IgD-negative memory B cell (primary cell): ENCODE data around the gene ANK2. TPM values are rescaled to one million over a fixed set of nuclear protein-coding genes. Genes with fewer than 3 reads are reported as not detected.
A peak's percentile ranks its signal among the peaks of the same experiment; 100 is the strongest.
"Not testable (repeated sequence)": the region's sequence is repeated elsewhere in the genome, so short reads cannot be mapped to it uniquely, and the experiment has no call there.

Source experiments
- H3K27ac Mint-ChIP-seq, 3 donors: one replicate each; pipeline ENCODE4 v1.8.0; 2020 to 2022; ENCODE audit warnings: mild to moderate bottlenecking in 3 of 3, mixed read lengths in 3 of 3, moderate library complexity in 1 of 3
- H3K27me3 Mint-ChIP-seq: one replicate; pipeline ENCODE4 v1.8.0; 2021; ENCODE audit warnings: mixed read lengths
- H3K36me3 Mint-ChIP-seq: one replicate; pipeline ENCODE4 v1.8.0; 2020; ENCODE audit warnings: mild to moderate bottlenecking, mixed read lengths
- H3K4me1 Mint-ChIP-seq, 3 donors: one replicate each; pipeline ENCODE4 v1.8.0; 2020 to 2022; ENCODE audit warnings: mixed read lengths in 3 of 3, mild to moderate bottlenecking in 1 of 3
- H3K4me3 Mint-ChIP-seq, 4 donors: one replicate each; pipeline ENCODE4 v1.8.0; 2020 to 2022; ENCODE audit warnings: mild to moderate bottlenecking in 4 of 4, mixed read lengths in 4 of 4, moderate library complexity in 3 of 4
- H3K9me3 Mint-ChIP-seq, 3 donors: one replicate each; pipeline ENCODE4 v1.8.0; 2020 to 2021; ENCODE audit warnings: mixed read lengths in 3 of 3, mild to moderate bottlenecking in 1 of 3
- polyA plus RNA-seq: library from polyadenylated mRNA; unstranded; fragments of 300-500 nt; fragmentation: Illumina TruSeq; gene quantifications from one replicate; pipeline ENCODE4 v1.2.3, GENCODE V29; 2021

Gene ANK2
- polyA plus RNA-seq, 1 donor from 2014 or later: not detected

DNA sequence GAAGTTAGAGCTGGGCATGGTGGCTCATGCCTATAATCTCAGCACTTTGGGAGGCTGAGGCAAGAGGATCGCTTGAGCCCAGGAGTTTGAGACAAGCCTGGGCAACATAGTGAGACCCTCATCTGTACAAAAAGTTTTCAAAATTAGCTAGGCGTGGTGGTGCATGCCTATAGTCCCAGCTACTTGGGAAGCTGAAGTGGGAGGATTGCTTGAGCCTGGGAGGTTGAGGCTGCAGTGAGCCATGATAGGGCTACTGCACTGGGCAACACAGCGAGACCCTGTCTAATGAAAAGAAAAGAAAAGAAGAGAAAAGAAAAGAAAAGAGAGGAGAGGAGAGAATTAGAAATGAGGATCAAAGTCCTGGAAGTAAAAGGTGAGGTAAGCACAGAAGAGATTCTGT, 19.3 kb downstream of the ANK2 start:
- H3K4me1 Mint-ChIP-seq, H3K36me3 Mint-ChIP-seq, H3K27ac Mint-ChIP-seq, H3K4me3 Mint-ChIP-seq, H3K27me3 Mint-ChIP-seq, H3K9me3 Mint-ChIP-seq: not testable (repeated sequence)

DNA sequence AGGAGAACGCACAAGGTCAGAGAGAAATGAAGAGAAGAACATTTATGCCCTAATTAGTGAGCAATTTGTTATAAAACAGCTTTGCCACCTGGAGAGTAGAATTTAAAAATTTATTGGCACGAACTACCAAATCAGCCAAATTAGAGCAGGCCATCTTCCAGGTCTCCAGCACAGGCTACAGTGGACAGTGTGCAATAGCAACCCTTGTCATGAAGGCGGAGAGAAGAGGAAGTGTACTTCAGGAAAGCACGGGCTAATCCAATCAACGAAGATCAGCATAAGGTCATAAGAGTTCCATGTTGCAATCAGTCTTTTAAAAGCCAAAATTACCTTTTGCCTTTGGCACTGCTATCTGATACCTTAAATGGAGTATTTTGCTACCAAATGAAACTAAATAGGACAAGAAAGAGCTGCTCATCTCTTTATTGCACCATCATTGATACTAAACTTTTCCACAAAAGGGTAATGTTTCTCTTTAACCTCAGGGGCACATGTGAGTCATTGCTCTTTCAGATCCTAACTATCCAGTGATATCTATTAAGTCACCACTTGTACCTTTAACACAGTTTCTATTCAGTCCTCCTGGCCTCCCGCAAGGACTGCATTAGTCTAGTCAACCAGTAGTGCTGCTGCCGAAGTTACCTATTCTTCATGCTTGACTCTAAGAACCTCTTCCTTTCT, 19.9 kb downstream of the ANK2 start:
- H3K9me3 Mint-ChIP-seq: peaks cover 3 to 6% (median 3%) of the 10 kb centered on the region in 3 donors
- no peaks in the 10 kb centered on the region for H3K36me3 Mint-ChIP-seq
- H3K4me3 Mint-ChIP-seq: no peak overlapping the region
- no peak overlapping the region for H3K27ac Mint-ChIP-seq
- H3K4me1 Mint-ChIP-seq: no peaks in the 10 kb centered on the region
- no peaks in the 10 kb centered on the region for H3K27me3 Mint-ChIP-seq

DNA sequence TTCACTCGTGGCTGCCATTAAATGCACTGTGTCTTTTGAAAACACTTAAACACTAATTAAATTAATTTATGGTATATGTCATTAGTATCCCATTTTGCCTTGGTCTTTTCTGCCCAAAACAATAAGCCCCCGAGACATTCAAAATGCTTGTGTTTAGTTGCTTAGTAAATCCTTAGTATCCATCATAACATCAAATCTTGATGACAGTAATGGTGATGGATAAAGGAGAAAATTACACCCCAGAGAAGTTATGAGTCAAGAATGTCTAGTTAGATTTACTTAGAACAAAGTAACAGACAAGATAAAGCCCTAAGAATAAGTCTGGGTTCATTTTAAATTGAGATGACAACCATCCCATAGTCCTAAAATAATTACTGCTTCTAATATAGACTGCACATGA, 21.3 kb downstream of the ANK2 start:
- Mint-ChIP-seq H3K27ac (no peak overlapping the region), H3K9me3 (peaks cover 3 to 6% (median 3%) of the 10 kb centered on the region in 3 donors), H3K4me1 (no peaks in the 10 kb centered on the region), H3K4me3 (no peak overlapping the region), H3K27me3 (no peaks in the 10 kb centered on the region), H3K36me3 (no peaks in the 10 kb centered on the region)

DNA sequence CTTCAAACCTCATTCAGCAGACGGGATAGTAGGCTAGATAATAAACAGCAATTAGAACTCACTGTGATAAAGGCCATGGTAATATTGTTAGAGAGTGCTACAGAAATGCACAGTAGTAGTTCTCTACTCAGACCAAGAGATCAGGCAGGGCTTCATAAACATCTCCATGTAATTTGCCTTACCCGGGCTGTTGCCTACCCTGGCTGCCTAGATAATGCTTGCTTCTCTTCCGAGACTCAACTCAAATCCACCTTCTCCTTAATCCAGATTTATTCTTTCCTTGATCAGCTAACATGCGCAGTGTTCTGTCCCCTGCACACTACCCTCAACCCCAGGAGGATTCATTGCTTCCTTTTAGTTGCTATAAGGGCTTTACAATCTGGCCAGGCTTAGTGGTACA, 21.8 kb downstream of the ANK2 start:
- H3K27ac Mint-ChIP-seq: no peak overlapping the region
- H3K4me1 Mint-ChIP-seq: no peaks in the 10 kb centered on the region
- no peak overlapping the region for H3K4me3 Mint-ChIP-seq
- no peaks in the 10 kb centered on the region for H3K36me3 Mint-ChIP-seq
- H3K27me3 Mint-ChIP-seq: no peaks in the 10 kb centered on the region
- H3K9me3 Mint-ChIP-seq: peaks cover 3 to 6% (median 3%) of the 10 kb centered on the region in 3 donors

- Mint-ChIP-seq H3K27ac (no peak overlapping the region), H3K4me1 (no peaks in the 10 kb centered on the region), H3K9me3 (peaks cover 3 to 6% (median 3%) of the 10 kb centered on the region in 3 donors), H3K27me3 (no peaks in the 10 kb centered on the region), H3K36me3 (no peaks in the 10 kb centered on the region), H3K4me3 (no peak overlapping the region)
Observed at GRCh38 chr4:113071805-113072204, 22.4 kb downstream of the ANK2 start.

DNA sequence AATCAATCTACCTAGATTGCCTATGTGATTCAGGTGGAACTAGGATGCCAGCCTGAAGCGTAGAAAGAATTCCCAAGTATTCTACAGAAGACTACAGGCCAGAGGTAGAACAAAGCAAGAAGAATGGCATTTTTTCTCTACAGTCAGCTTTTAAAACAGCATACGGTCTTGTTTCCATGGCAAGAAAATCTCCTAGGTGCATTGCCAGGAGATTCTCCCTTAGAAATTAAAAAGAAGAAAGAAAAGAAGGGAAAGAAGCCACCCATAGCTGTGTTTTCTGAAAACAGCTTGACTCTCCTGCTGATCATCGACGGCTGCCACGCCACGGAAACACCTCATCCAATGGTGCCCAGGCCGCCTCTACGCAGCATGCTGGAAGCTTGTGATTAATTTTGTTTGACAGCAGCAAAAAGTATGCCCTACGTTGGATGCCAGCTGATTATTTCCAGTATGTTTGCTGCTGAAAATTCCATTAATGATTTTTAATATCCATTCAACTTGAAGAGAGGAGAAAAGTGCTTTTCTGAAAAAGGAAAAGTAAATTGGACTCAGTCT, 24.1 kb downstream of the ANK2 start:
- H3K4me1 Mint-ChIP-seq: no peaks in the 10 kb centered on the region
- no peaks in the 10 kb centered on the region for H3K27me3 Mint-ChIP-seq
- no peak overlapping the region for H3K27ac Mint-ChIP-seq
- no peak overlapping the region for H3K4me3 Mint-ChIP-seq
- peaks cover 3 to 6% (median 3%) of the 10 kb centered on the region in 3 donors for H3K9me3 Mint-ChIP-seq
- no peaks in the 10 kb centered on the region for H3K36me3 Mint-ChIP-seq

DNA sequence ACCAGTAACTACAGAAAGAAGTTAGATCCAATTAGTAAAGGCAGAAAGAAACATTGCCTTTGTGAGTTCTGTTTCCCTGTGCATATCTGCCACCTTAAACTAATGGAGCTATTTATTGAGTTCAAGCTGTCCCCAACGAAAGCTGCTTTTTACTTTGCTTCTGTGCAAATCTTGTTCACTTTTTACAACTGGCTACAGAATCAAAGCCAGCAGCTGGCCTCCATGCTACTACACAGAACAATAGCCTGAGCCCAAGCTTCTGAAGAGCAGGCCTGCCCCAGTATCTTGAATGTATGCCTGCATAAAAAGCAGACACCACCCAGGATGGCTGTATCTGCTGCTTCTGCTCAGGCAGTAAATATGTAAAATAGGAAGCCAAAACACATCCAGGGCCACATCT, 28.1 kb downstream of the ANK2 start:
- Mint-ChIP-seq H3K9me3 (peaks cover 0 to 2% (median 0%) of the 10 kb centered on the region in 3 donors), H3K4me3 (no peak overlapping the region), H3K36me3 (no peaks in the 10 kb centered on the region), H3K27ac (no peak overlapping the region), H3K27me3 (no peaks in the 10 kb centered on the region), H3K4me1 (no peaks in the 10 kb centered on the region)

- no peaks in the 10 kb centered on the region for H3K36me3 Mint-ChIP-seq
- peaks cover 0 to 2% (median 0%) of the 10 kb centered on the region in 3 donors for H3K9me3 Mint-ChIP-seq
- H3K4me3 Mint-ChIP-seq: no peak overlapping the region
- no peaks in the 10 kb centered on the region for H3K4me1 Mint-ChIP-seq
- H3K27me3 Mint-ChIP-seq: no peaks in the 10 kb centered on the region
- H3K27ac Mint-ChIP-seq: no peak overlapping the region
Observed at GRCh38 chr4:113078066-113078465, 28.6 kb downstream of the ANK2 start.

DNA sequence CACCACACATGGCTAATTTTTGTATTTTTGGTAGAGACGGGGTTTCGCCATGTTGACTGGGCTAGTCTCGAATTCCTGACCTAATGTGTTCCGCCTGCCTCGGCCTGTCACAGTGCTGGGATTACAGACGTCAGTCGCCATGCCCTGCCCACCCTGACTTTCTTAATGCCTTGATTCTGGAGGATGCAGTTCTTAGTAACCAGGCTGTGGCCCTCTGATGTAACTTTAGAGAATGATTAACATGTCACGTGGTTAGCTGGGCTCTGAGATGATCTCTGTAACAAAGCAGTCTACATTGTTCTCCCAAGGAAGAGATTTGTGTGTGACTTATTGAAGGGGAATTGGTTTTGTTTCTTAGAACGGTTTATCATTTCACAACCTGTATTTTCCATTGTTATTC, 30.6 kb downstream of the ANK2 start:
- no peaks in the 10 kb centered on the region for H3K27me3 Mint-ChIP-seq
- no peak overlapping the region for H3K4me3 Mint-ChIP-seq
- no peak overlapping the region for H3K27ac Mint-ChIP-seq
- no peaks in the 10 kb centered on the region for H3K36me3 Mint-ChIP-seq
- peaks cover 0 to 2% (median 0%) of the 10 kb centered on the region in 3 donors for H3K9me3 Mint-ChIP-seq
- H3K4me1 Mint-ChIP-seq: no peaks in the 10 kb centered on the region

GRCh38 chr4:113080624-113081023, 31.2 kb downstream of the ANK2 start:
- no peaks in the 10 kb centered on the region for H3K36me3 Mint-ChIP-seq
- H3K4me1 Mint-ChIP-seq: no peaks in the 10 kb centered on the region
- H3K27me3 Mint-ChIP-seq: no peaks in the 10 kb centered on the region
- H3K27ac Mint-ChIP-seq: peak overlapping the region in 1 of 3 donors; percentile 12
- H3K4me3 Mint-ChIP-seq: no peak overlapping the region
- peaks cover 0 to 2% (median 0%) of the 10 kb centered on the region in 3 donors for H3K9me3 Mint-ChIP-seq

GRCh38 chr4:113083346-113083745, 33.9 kb downstream of the ANK2 start:
- no peaks in the 10 kb centered on the region for H3K4me1 Mint-ChIP-seq
- H3K27ac Mint-ChIP-seq: no peak overlapping the region
- no peaks in the 10 kb centered on the region for H3K27me3 Mint-ChIP-seq
- no peaks in the 10 kb centered on the region for H3K36me3 Mint-ChIP-seq
- H3K9me3 Mint-ChIP-seq: peaks cover 0 to 4% (median 0%) of the 10 kb centered on the region in 3 donors
- no peak overlapping the region for H3K4me3 Mint-ChIP-seq

- Mint-ChIP-seq H3K4me3 (no peak overlapping the region), H3K9me3 (peaks cover 0 to 2% (median 0%) of the 10 kb centered on the region in 3 donors)
Observed at GRCh38 chr4:113086172-113086695, 36.8 kb downstream of the ANK2 start.

GRCh38 chr4:113088050-113088449, 38.6 kb downstream of the ANK2 start:
- no peaks in the 10 kb centered on the region for H3K36me3 Mint-ChIP-seq
- H3K27me3 Mint-ChIP-seq: no peaks in the 10 kb centered on the region
- H3K4me3 Mint-ChIP-seq: no peak overlapping the region
- H3K4me1 Mint-ChIP-seq: no peaks in the 10 kb centered on the region
- H3K27ac Mint-ChIP-seq: no peak overlapping the region
- H3K9me3 Mint-ChIP-seq: peaks cover 0 to 2% (median 0%) of the 10 kb centered on the region in 3 donors

More at GRCh38 chr4:113086172-113086695, 36.8 kb downstream of the ANK2 start:
- no peaks in the 10 kb centered on the region for H3K36me3 Mint-ChIP-seq
- H3K27me3 Mint-ChIP-seq: no peaks in the 10 kb centered on the region
- no peaks in the 10 kb centered on the region for H3K4me1 Mint-ChIP-seq
- H3K27ac Mint-ChIP-seq: no peak overlapping the region

DNA sequence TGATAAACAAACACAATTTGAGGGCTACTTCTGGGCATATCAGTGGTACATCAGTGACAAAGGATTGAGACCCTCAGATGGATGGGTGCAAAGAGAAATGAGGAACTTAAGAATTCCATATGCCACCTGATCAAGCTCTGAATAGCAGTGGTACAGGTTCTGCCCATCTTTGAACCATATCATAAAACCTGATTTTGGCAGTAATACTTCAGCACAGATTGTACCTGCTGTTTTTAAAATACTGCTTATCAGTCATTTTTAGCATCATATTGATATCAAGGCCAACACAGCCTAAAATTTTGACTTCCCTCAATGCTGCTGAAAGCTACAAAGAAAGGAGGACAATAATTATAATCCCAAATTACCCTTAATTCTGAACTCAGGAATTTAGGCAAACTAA, 41.5 kb downstream of the ANK2 start:
- Mint-ChIP-seq H3K4me3 (no peak overlapping the region), H3K27me3 (no peaks in the 10 kb centered on the region), H3K27ac (no peak overlapping the region), H3K4me1 (no peaks in the 10 kb centered on the region), H3K36me3 (no peaks in the 10 kb centered on the region), H3K9me3 (peaks cover 0 to 2% (median 0%) of the 10 kb centered on the region in 3 donors)

DNA sequence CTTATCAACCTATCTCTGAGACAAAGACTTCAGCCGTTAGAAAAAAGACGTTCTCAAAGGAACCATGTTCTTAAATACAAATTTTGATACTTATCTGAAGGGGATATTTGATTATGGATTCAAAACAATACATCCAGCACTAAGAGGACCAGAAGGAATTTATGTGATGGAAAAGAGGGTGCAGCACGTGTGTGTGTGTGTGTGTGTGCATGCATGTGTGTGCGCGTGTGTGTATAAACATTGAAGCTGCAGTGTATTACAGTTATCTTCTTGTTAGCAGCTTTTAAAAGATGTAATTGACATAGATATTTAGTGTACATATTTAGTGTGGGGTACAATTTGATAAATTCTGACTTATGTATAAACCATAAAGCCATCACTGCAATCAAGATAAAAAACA, 44.9 kb downstream of the ANK2 start:
- no peaks in the 10 kb centered on the region for H3K9me3 Mint-ChIP-seq
- H3K27me3 Mint-ChIP-seq: no peaks in the 10 kb centered on the region
- H3K4me1 Mint-ChIP-seq: no peaks in the 10 kb centered on the region
- no peak overlapping the region for H3K27ac Mint-ChIP-seq
- no peak overlapping the region for H3K4me3 Mint-ChIP-seq
- no peaks in the 10 kb centered on the region for H3K36me3 Mint-ChIP-seq

DNA sequence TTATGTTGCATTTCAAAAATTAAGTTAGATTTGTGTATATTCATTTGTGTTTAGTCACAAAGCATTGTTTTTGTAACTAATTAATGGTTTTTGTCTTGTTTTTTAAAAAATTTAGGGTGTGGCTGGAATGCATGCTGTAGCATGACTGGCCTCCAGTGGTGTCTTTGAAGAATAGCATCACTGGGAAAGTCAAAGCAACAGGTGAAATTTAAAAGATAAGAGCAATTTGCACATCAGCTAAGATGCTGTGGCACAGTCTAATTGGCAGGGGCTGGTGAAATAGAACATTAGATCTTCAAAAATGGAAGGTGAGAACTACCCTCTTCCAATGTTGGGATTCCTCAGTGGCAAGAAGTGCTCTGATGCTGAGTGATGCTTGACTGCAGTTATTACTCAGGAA, 45.3 kb downstream of the ANK2 start:
- Mint-ChIP-seq H3K9me3 (no peaks in the 10 kb centered on the region), H3K27me3 (no peaks in the 10 kb centered on the region), H3K4me1 (no peaks in the 10 kb centered on the region), H3K4me3 (no peak overlapping the region), H3K36me3 (no peaks in the 10 kb centered on the region), H3K27ac (no peak overlapping the region)
